Activated B cell treated with CpG ODN at 0.5 μM for 24 hours (primary cell): ENCODE data around the gene OSCAR. TPM values are rescaled to one million over a fixed set of nuclear protein-coding genes. Genes with fewer than 3 reads are reported as not detected.

Source experiments
- ATAC-seq: fragments of 200-7000 bp; cut with Tn5 transposase; one replicate; pipeline ENCODE4 v1.10.0; 2021; ENCODE audit warnings: low read depth, mild to moderate bottlenecking, moderate library complexity
- CTCF ChIA-PET: fragments of 350-600 bp; sonication (Branson Sonifier 250); formaldehyde crosslinking; loops from one replicate; lab custom pipeline; 2021; ENCODE audit warnings: antibody characterized with exemption; lab: Charles Lee
- POLR2A ChIA-PET: fragments of 350-600 bp; sonication (Branson Sonifier 250); formaldehyde crosslinking; loops from one replicate; lab custom pipeline; 2021; ENCODE audit warnings: antibody characterized with exemption; lab: Charles Lee
- DNase-seq: peaks from one replicate; pipeline ENCODE4 v3.0.0; 2022
- H3K27ac Mint-ChIP-seq: one replicate; pipeline ENCODE4 v1.8.0; 2020; ENCODE audit warnings: mixed read lengths
- H3K27me3 Mint-ChIP-seq: one replicate; pipeline ENCODE4 v1.8.0; 2021; ENCODE audit warnings: mixed read lengths
- H3K36me3 Mint-ChIP-seq: one replicate; pipeline ENCODE4 v1.8.0; 2021; ENCODE audit warnings: low read depth, mixed read lengths
- H3K4me1 Mint-ChIP-seq: one replicate; pipeline ENCODE4 v1.8.0; 2021; ENCODE audit warnings: mixed read lengths
- H3K4me3 Mint-ChIP-seq: one replicate; pipeline ENCODE4 v1.8.0; 2020; ENCODE audit warnings: mild to moderate bottlenecking, mixed read lengths
- H3K9me3 Mint-ChIP-seq: one replicate; pipeline ENCODE4 v1.8.0; 2020; ENCODE audit warnings: mixed read lengths
- intact Hi-C: fragments of 100-400 bp; cut with micrococcal nuclease; formaldehyde crosslinking; loops from one replicate; pipeline ENCODE4 v1.15.1; 2024
- total RNA-seq: library from RNA; stranded (reverse); gene quantifications from 2 replicates; pipeline ENCODE4 v1.2.3, GENCODE V29; 2022
- TF ChIP-seq, protein P1 (sequence below): fragments of 200-600 bp; IDR thresholded peaks from one replicate; pipeline ENCODE4 v1.8.0; 2022; ENCODE audit warnings: antibody characterized with exemption, mild to moderate bottlenecking

Gene OSCAR
- total RNA-seq, 1 donor from 2014 or later = 0.16 TPM

DNA sequence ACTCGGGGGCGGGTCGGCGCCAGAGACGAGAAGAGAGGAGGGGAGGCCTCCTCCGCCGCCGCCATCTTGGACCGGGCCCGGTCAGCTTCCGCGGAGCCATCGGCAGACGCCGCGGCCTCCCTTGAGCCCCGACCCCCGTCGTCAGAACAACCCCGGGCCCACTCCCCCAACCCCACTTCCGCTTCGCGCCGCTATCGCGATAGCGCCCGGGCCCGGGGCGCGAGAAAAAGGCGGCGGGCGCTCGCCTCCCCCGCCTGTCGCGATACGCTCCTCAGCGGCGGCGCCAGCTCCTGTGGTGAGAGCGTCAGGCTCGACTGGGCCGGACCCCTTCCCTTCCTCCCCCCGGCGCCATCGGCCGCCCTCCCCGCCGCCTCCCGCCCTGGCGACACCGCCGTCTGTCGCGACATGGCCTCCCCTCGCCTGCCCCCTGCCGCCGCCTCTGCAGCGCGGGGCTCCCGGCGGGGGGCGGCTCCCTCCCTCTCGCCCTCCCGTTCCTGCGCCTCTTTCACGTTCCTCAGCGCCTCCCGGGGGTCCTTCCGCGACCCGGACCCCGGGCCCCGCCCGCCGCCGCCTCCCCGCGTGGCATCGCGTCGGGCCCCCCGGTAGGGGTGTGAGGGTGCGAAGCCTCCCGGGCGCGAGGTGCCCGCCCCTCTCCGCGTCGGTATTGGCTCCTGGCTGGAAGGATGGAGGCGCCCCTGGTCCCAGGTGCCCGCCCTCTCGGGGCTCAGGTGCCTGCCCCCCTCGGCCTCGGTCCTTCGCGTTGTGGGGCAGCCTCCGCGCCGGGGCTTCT, 37.3 kb upstream of the OSCAR start, which contains the start of gene CNOT3:
Gene CNOT3, plus strand, starts transcription at position 64 of the 790 bp plus-strand sequence. CDS start 5,217 bp downstream, outside the sequence.
- POLR2A ChIA-PET = interaction anchor here (0.5 to 3.8 kb wide), 17 partner anchors 13 to 1462 kb away, joined by 3 to 69 read pairs (median 5); partner anchors contain the start of genes FIZ1, LENG1, LENG8 and LENG9
- H3K4me3 Mint-ChIP-seq = peak within 1 kb of the TSS; percentile 85
- DNase-seq (no peak), ATAC-seq (no peak)
- intact Hi-C loops = loop anchor here (1.0 to 2.0 kb wide), 8 partner anchors 21 to 1247 kb away; partner anchors contain the start of genes LENG1, MYADM, NDUFA3 and PRPF31
- no peaks in the 10 kb centered on the region for H3K27me3 Mint-ChIP-seq
- CTCF ChIA-PET = interaction anchor here (0.9 to 1.7 kb wide), 2 partner anchors 24 to 51 kb away, joined by 3 to 8 read pairs; partner anchors contain the start of gene MBOAT7
- H3K4me1 Mint-ChIP-seq = peaks cover 51% of the 10 kb centered on the region
- H3K36me3 Mint-ChIP-seq = peaks cover 32% of the 10 kb centered on the region
- H3K9me3 Mint-ChIP-seq = no peaks in the 10 kb centered on the region
- TF ChIP-seq, protein P1, sequence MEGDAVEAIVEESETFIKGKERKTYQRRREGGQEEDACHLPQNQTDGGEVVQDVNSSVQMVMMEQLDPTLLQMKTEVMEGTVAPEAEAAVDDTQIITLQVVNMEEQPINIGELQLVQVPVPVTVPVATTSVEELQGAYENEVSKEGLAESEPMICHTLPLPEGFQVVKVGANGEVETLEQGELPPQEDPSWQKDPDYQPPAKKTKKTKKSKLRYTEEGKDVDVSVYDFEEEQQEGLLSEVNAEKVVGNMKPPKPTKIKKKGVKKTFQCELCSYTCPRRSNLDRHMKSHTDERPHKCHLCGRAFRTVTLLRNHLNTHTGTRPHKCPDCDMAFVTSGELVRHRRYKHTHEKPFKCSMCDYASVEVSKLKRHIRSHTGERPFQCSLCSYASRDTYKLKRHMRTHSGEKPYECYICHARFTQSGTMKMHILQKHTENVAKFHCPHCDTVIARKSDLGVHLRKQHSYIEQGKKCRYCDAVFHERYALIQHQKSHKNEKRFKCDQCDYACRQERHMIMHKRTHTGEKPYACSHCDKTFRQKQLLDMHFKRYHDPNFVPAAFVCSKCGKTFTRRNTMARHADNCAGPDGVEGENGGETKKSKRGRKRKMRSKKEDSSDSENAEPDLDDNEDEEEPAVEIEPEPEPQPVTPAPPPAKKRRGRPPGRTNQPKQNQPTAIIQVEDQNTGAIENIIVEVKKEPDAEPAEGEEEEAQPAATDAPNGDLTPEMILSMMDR = no peak
- H3K27ac Mint-ChIP-seq = peak within 1 kb of the TSS; percentile 90

DNA sequence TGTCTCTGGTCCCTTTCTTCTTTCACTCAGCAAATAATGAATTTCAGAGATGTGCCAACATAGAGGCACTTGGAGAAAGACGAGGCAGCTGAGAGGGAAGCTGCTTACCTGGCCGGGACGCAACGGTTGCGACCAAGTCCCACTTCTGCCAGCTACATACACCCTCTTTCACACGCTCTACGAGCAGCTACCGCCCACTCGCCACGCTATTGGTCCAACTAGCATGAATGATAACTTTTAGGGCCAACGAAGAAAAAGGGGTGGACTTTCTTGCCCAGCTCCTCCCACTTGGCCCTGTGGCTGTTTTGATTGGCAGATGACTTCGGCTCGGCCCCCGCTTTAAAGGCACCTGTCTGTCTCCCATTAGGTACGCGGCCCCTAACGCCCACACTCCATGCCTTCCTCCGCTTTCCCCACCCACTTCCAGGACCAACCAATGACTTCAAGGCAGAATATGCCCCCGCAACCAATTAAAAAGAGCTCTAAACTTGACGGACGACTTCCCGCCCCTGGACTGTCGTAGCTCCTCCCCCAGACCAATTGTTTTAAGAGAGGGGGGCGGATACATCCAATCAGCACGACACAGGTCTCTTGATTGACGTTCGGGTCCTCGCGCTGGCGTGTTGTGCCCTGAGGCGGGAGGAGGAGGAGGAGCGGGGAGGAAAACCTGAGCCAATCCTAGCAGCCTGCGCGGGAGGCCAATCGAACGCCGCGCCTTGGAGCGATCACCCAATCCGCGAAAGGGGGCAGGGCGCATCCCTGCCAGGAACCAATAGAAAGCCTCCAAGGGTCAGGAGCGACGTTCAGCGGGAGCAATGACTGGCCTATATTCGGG, 36.5 kb upstream of the OSCAR start:
- CTCF ChIA-PET = interaction anchor here (0.8 to 1.7 kb wide), 4 partner anchors 22 to 52 kb away, joined by 3 to 8 read pairs (median 4); partner anchors contain the start of genes LENG1, MBOAT7, PRPF31 and TFPT
- DNase-seq (peak; percentile 92), ATAC-seq (peak; percentile 80)
- H3K4me3 Mint-ChIP-seq = peak overlapping the region; percentile 85
- peaks cover 51% of the 10 kb centered on the region for H3K4me1 Mint-ChIP-seq
- peaks cover 27% of the 10 kb centered on the region for H3K36me3 Mint-ChIP-seq
- H3K27me3 Mint-ChIP-seq = no peaks in the 10 kb centered on the region
- H3K27ac Mint-ChIP-seq = peak overlapping the region; percentile 90
- no peaks in the 10 kb centered on the region for H3K9me3 Mint-ChIP-seq
- TF ChIP-seq, protein P1 = no peak
- POLR2A ChIA-PET = interaction anchor here (0.5 to 3.8 kb wide), 21 partner anchors 11 to 1462 kb away, joined by 3 to 69 read pairs (median 5); partner anchors contain the start of genes FIZ1, LENG1, LENG8 and LENG9
- intact Hi-C loops = loop anchor here (1.0 to 2.0 kb wide), 8 partner anchors 22 to 1248 kb away; partner anchors contain the start of genes LENG1, MYADM, NDUFA3 and PRPF31

DNA sequence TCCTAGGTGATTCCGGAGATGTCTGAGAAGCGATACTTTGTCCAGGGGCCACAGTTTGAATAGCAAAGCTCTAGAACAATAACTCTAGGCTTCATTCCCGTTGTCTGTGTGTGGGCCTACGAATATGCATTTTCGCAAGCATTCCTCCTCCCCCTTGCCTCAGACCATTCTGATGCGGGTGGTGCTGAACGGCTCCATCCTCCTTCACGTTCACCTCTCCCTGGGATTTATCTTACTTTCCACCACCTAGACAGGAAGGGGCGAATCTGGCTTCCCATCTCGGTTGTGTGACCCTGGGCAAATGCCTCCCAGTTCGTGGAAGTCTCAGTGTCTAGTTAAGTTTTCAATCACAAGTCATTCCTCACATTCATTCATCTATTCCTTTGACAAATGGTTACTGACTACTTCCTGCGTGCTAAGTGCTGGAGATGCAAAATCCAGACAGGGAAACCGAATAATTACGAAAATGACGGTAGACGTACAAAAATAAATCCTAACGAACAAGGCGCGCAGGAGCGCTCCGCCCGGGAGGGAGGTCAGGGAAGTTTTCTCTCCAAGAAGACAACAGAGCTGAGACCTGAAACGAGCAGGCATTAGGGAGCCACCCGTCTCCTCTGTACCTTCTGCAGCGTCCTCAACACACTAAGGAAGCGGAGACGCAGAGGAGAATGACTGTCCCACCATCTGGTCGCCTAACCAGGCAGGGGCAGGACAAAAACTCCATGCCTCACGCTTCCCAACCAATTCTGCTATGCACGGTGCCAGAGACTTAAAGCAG, 35.7 kb upstream of the OSCAR start:
- ChIA-PET POLR2A (interaction anchor here (0.6 to 3.8 kb wide), 15 partner anchors 12 to 1463 kb away, joined by 3 to 69 read pairs (median 7); partner anchors contain the start of genes FIZ1, LENG1, LENG8 and LENG9), CTCF (interaction anchor here (0.8 to 1.7 kb wide), 3 partner anchors 21 to 53 kb away, joined by 3 to 8 read pairs (median 4); partner anchors contain the start of genes LENG1, MBOAT7, PRPF31 and TFPT)
- no peak for ATAC-seq
- peak overlapping the region; percentile 90 for H3K27ac Mint-ChIP-seq
- H3K4me1 Mint-ChIP-seq = peaks cover 46% of the 10 kb centered on the region
- H3K9me3 Mint-ChIP-seq = no peaks in the 10 kb centered on the region
- H3K4me3 Mint-ChIP-seq = peak overlapping the region; percentile 85
- no peaks in the 10 kb centered on the region for H3K27me3 Mint-ChIP-seq
- DNase-seq = no peak
- TF ChIP-seq, protein P1 = no peak
- intact Hi-C loops = loop anchor here (2.0 kb wide), 1 partner anchor 65 kb away; the partner anchor contains the start of gene RPS9
- H3K36me3 Mint-ChIP-seq = peaks cover 32% of the 10 kb centered on the region

DNA sequence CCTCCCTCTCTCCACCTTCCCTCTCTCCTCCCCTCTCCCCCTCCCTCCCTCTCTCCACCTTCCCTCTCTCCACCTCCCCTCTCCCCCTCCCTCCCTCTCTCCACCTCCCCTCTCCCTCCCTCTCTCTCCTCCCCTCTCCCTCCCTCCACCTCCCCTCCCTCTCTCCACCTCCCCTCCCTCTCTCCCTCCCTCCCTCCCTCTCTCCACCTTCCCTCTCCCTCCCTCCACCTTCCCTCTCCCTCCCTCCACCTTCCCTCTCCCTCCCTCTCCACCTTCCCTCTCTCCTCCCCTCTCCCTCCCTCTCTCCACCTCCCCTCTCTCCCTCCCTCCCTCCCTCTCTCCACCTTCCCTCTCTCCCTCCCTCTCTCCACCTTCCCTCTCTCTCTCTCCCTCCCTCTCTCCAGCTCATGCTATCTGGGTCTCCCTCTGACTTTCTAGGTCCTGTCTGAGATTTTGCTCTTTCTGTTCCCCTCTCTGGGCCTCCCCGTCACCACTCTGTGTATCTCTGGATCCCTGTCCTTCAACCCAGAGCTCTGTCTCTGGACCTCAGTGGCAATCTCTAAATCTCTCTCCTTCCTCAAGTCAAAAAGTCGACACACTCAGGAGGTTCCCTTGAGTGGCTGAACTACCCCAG, 33.5 kb upstream of the OSCAR start:
- no peak for ATAC-seq
- DNase-seq = no peak
- POLR2A ChIA-PET = no interaction called here
- Mint-ChIP-seq H3K9me3 (no peaks in the 10 kb centered on the region), H3K4me1 (peaks cover 24% of the 10 kb centered on the region), H3K27me3 (no peaks in the 10 kb centered on the region), H3K27ac (no peak overlapping the region), H3K4me3 (no peak overlapping the region), H3K36me3 (peaks cover 33% of the 10 kb centered on the region)
- CTCF ChIA-PET = no interaction called here
- intact Hi-C loops = no loop called here
- TF ChIP-seq, protein P1 = no peak
